ENCODE results near the gene RAB10. TPM values are rescaled to one million over a fixed set of nuclear protein-coding genes. Genes with fewer than 3 reads are reported as not detected.

Gene RAB10
- total and polyA plus RNA-seq, 9 of the 15 experiments (the other 6 are each of a cell fraction or from before 2014, with no cell fraction given), result 25.1 to 214 (median 157) TPM

GRCh38 chr2:26033818-26034636 lies at the start of gene RAB10 (continued):
- peak; percentile 94 for TF ChIP-seq ZBTB9 (CRISPR knock-in tag; IDR thresholded peaks at IDR 0.05)
- TF ChIP-seq, protein P1, sequence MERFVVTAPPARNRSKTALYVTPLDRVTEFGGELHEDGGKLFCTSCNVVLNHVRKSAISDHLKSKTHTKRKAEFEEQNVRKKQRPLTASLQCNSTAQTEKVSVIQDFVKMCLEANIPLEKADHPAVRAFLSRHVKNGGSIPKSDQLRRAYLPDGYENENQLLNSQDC (CRISPR knock-in tag; IDR thresholded peaks at IDR 0.05), result peak; percentile 52; the same call in 1 of the 2 replicates
- no peak for TF ChIP-seq JUNB (CRISPR knock-in tag; conservative IDR thresholded peaks at IDR 0.05)
- TF ChIP-seq, protein P2, sequence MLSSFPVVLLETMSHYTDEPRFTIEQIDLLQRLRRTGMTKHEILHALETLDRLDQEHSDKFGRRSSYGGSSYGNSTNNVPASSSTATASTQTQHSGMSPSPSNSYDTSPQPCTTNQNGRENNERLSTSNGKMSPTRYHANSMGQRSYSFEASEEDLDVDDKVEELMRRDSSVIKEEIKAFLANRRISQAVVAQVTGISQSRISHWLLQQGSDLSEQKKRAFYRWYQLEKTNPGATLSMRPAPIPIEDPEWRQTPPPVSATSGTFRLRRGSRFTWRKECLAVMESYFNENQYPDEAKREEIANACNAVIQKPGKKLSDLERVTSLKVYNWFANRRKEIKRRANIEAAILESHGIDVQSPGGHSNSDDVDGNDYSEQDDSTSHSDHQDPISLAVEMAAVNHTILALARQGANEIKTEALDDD (IDR thresholded peaks at IDR 0.05), result no peak
- 0 out of 2 replicates have a peak, but pooled peaks have one; percentile 13 for TF ChIP-seq CBFA2T3 (IDR thresholded peaks at IDR 0.05)
- TF ChIP-seq RNF2 (IDR thresholded peaks at IDR 0.05), result peak; percentile 49; the same call in 1 of the 2 replicates
- TF ChIP-seq E2F3 (CRISPR knock-in tag; IDR thresholded peaks at IDR 0.05), result peak; percentile 63; the same call in 1 of the 2 replicates
- no peak for TF ChIP-seq ZNF263 (CRISPR knock-in tag; IDR thresholded peaks at IDR 0.05; ENCODE audit: borderline replicate concordance)
- TF ChIP-seq PTRF (tag; IDR thresholded peaks at IDR 0.05), result no peak
- TF ChIP-seq, protein P3, sequence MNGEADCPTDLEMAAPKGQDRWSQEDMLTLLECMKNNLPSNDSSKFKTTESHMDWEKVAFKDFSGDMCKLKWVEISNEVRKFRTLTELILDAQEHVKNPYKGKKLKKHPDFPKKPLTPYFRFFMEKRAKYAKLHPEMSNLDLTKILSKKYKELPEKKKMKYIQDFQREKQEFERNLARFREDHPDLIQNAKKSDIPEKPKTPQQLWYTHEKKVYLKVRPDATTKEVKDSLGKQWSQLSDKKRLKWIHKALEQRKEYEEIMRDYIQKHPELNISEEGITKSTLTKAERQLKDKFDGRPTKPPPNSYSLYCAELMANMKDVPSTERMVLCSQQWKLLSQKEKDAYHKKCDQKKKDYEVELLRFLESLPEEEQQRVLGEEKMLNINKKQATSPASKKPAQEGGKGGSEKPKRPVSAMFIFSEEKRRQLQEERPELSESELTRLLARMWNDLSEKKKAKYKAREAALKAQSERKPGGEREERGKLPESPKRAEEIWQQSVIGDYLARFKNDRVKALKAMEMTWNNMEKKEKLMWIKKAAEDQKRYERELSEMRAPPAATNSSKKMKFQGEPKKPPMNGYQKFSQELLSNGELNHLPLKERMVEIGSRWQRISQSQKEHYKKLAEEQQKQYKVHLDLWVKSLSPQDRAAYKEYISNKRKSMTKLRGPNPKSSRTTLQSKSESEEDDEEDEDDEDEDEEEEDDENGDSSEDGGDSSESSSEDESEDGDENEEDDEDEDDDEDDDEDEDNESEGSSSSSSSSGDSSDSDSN (IDR thresholded peaks at IDR 0.05; ENCODE audit: borderline replicate concordance in 1 of 2, low read depth in 2 of 2, low read length in 2 of 2), result peak; percentile 71 to 78; a peak in 3 of 4 replicates
- peak; percentile 41; the same call in 1 of the 2 replicates for TF ChIP-seq THAP7 (CRISPR knock-in tag; IDR thresholded peaks at IDR 0.05)
- TF ChIP-seq ZNF551 (CRISPR knock-in tag; IDR thresholded peaks at IDR 0.05), result no peak
- peak; percentile 73; the same call in 1 of the 2 replicates for TF ChIP-seq BHLHE40 (IDR thresholded peaks at IDR 0.05; ENCODE audit: low read length)
- TF ChIP-seq ZFP1 (CRISPR knock-in tag; IDR thresholded peaks at IDR 0.05), result no peak
- TF ChIP-seq SIN3B (IDR thresholded peaks at IDR 0.05; ENCODE audit: low read depth), result peak; percentile 74; the same call in 1 of the 2 replicates
- TF ChIP-seq, protein P4, sequence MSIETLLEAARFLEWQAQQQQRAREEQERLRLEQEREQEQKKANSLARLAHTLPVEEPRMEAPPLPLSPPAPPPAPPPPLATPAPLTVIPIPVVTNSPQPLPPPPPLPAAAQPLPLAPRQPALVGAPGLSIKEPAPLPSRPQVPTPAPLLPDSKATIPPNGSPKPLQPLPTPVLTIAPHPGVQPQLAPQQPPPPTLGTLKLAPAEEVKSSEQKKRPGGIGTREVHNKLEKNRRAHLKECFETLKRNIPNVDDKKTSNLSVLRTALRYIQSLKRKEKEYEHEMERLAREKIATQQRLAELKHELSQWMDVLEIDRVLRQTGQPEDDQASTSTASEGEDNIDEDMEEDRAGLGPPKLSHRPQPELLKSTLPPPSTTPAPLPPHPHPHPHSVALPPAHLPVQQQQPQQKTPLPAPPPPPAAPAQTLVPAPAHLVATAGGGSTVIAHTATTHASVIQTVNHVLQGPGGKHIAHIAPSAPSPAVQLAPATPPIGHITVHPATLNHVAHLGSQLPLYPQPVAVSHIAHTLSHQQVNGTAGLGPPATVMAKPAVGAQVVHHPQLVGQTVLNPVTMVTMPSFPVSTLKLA (conservative IDR thresholded peaks at IDR 0.05), result peak; percentile 71 to 88
- TF ChIP-seq NCOR1 (IDR thresholded peaks at IDR 0.05), result peak; percentile 10; the same call in 1 of the 2 replicates
- TF ChIP-seq, protein P5, sequence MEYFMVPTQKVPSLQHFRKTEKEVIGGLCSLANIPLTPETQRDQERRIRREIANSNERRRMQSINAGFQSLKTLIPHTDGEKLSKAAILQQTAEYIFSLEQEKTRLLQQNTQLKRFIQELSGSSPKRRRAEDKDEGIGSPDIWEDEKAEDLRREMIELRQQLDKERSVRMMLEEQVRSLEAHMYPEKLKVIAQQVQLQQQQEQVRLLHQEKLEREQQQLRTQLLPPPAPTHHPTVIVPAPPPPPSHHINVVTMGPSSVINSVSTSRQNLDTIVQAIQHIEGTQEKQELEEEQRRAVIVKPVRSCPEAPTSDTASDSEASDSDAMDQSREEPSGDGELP (CRISPR knock-in tag; IDR thresholded peaks at IDR 0.05; ENCODE audit: borderline replicate concordance), result peak; percentile 72
- TF ChIP-seq CC2D1A (IDR thresholded peaks at IDR 0.05), result no peak; the same call in 1 of the 2 replicates
